Right renal cortex interstitium (tissue), 3 donors: Measurements from ENCODE around the gene RAB5B. TPM values are rescaled to one million over a fixed set of nuclear protein-coding genes. Genes with fewer than 3 reads are reported as not detected.

ENCODE experiments used
- DNase-seq, 3 donors: peaks; one replicate each; pipeline ENCODE4 v3.0.0-alpha.2; 2013; ENCODE audit warnings: low read depth in 3 of 3, low spot score in 2 of 3
- polyA plus RNA-seq, 3 donors: library from polyadenylated mRNA; unstranded; fragments of 120-200 nt; gene quantifications; one replicate each; pipeline ENCODE4 v1.2.1, GENCODE V29; 2013; ENCODE audit not compliant: insufficient read length in 3 of 3

The RAB5B gene
- polyA plus RNA-seq, 3 donors, result 160 to 162 (median 161) TPM

DNA sequence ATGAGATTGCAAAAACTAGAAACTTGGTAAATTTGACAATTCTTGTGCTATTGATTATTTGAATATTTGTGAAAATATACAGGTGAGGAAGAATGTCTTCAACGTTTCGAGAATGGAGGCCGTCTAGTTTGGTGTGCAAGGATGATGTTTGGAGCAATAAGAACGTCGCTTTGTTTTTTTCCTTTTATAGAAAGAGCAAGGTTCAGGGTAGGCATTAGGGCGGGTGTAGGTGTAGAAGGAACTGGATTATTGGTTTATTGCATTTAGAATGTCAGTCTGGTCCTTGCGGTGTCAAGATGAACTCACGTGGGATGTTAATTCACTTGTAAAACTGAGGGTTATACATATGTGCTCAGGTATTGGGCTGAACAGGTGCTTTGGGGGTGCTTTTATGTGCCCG, 69.0 kb downstream of the RAB5B start:
- DNase-seq, result no peak

Other genes with a start within 250 kb of the RAB5B start
- gene CD63, start 245.1 kb upstream of the RAB5B start, polyA plus RNA-seq, result 100 to 1,000 TPM; 674 to 749 (median 723) TPM
- 10 to 100 TPM; 19.9 to 21.4 (median 20.6) TPM for gene GDF11, start 231.0 kb upstream of the RAB5B start, polyA plus RNA-seq
- gene SARNP, start 156.4 kb upstream of the RAB5B start, polyA plus RNA-seq, result 100 to 1,000 TPM; 131 to 167 (median 158) TPM
- 10 to 100 TPM; 32.4 to 43.5 (median 43.3) TPM for gene ORMDL2, start 156.0 kb upstream of the RAB5B start, polyA plus RNA-seq
- gene DNAJC14, start 144.5 kb upstream of the RAB5B start, polyA plus RNA-seq, result 10 to 100 TPM; 45.3 to 49.6 (median 46.6) TPM
- under 1 TPM; 0.47 to 0.93 (median 0.52) TPM for gene MMP19, start 131.1 kb upstream of the RAB5B start, polyA plus RNA-seq
- gene PYM1, start 46.2 kb upstream of the RAB5B start, polyA plus RNA-seq, result 10 to 100 TPM; 35.6 to 37.5 (median 36.3) TPM
- gene DGKA, start 42.9 kb upstream of the RAB5B start, polyA plus RNA-seq, result 10 to 100 TPM; 17.2 to 17.8 (median 17.7) TPM
- gene PMEL, start 8.0 kb upstream of the RAB5B start, polyA plus RNA-seq, result 1 to 10 TPM; 3.0 to 3.9 (median 3.8) TPM
- gene CDK2, start 7.2 kb upstream of the RAB5B start, polyA plus RNA-seq, result 10 to 100 TPM; 56.8 to 58.8 (median 58.6) TPM
- gene SUOX, start 23.2 kb downstream of the RAB5B start, polyA plus RNA-seq, result 10 to 100 TPM; 47.0 to 48.1 (median 47.4) TPM
- 10 to 100 TPM; 15.0 to 15.7 (median 15.1) TPM for gene IKZF4, start 47.0 kb downstream of the RAB5B start, polyA plus RNA-seq
- 100 to 1,000 TPM; 127 to 550 (median 327) TPM for gene RPS26, start 67.8 kb downstream of the RAB5B start, polyA plus RNA-seq
- gene ERBB3, start 106.1 kb downstream of the RAB5B start, polyA plus RNA-seq, result 10 to 100 TPM; 72.3 to 90.7 (median 82.9) TPM
- gene PA2G4, start 130.5 kb downstream of the RAB5B start, polyA plus RNA-seq, result 100 to 1,000 TPM; 171 to 177 (median 175) TPM
- 1,000 to 10,000 TPM; 5,478 to 6,026 (median 6,015) TPM for gene RPL41, start 142.6 kb downstream of the RAB5B start, polyA plus RNA-seq
- gene ZC3H10, start 144.2 kb downstream of the RAB5B start, polyA plus RNA-seq, result 1 to 10 TPM; 5.8 to 6.3 (median 6.1) TPM
- gene ESYT1, start 154.2 kb downstream of the RAB5B start, polyA plus RNA-seq, result 10 to 100 TPM; 75.1 to 82.9 (median 77.6) TPM
- gene MYL6B, start 178.5 kb downstream of the RAB5B start, polyA plus RNA-seq, result 100 to 1,000 TPM; 176 to 177 (median 176) TPM
- 1,000 to 10,000 TPM; 2,228 to 2,441 (median 2,313) TPM for gene MYL6, start 184.3 kb downstream of the RAB5B start, polyA plus RNA-seq
- gene SMARCC2, start 215.4 kb downstream of the RAB5B start, polyA plus RNA-seq, result 100 to 1,000 TPM; 112 to 131 (median 118) TPM
- gene RNF41, start 247.8 kb downstream of the RAB5B start, polyA plus RNA-seq, result 10 to 100 TPM; 44.8 to 48.4 (median 46.7) TPM